NCI-H82 treated with DMSO at 0.1 percent for 48 hours (cell line): ENCODE results near the gene PNKP.

ENCODE experiments used
- DNase-seq: peaks from one replicate; lab custom pipeline; 2025; ENCODE audit not compliant: unreplicated experiment; lab: John Stamatoyannopoulos, UW

Gene PNKP

DNA sequence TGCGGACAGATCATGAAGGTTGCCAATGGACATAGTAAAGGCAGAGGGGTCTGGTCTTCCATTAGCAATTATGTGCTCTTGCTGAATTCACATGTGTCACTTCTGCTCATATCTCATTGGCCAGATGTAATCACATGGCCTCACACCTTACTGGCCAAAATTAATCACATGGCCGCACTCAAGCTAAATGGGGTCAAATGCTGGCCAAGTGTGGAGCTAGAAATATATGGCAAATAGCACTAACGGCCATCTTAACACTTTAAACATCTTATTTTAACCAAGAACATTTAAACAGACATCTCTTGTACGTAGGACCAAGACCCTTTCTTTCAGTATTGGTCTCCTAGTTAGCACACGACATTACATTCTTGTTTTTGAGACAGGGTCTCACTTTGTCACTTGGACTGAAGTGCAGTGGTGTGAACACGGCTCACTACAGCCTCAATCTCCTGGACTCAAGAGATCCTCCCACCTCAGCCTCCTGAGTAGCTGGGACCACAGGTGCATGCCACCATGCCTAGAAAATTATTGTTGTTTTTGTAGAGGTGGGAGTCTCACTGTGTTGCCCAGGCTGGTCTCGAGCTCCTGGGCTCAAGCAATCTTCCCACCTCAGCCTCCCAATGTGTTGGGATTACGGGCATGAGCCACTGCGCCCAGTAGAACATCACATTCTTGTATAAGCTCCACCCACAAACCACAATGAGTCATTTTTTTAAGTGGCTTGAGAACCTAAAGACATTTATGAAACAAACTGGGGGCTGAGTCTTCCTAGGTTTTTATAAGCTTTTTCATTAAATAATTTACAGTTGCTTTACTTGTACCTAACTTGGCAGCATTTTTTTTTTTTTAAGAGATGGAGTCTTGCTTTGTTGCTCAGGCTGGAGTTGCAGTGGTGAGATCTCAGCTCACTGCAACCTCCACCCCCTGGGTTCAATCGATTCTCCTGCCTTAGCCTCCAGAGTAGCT is 19.4 kb downstream of the PNKP start:
- no peak for DNase-seq

DNA sequence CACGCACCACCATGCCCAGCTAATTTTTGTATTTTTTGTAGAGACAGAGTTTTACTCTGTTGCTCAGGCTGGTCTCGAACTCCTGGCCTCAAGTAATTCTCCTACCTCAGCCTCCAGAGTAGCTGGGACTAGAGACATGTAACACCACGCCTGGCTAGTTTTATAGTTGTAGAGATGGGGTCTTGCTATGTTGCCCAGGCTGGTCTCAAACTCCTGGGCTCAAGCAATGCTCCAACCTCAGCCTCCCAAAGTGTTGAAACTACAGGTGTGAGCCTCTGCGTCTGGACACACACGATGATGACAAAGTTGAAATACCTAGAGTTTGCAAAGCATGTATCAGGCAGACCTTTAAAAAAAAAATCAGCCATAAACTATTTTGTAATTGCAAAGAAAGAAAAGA is 21.0 kb downstream of the PNKP start:
- no peak for DNase-seq

DNA sequence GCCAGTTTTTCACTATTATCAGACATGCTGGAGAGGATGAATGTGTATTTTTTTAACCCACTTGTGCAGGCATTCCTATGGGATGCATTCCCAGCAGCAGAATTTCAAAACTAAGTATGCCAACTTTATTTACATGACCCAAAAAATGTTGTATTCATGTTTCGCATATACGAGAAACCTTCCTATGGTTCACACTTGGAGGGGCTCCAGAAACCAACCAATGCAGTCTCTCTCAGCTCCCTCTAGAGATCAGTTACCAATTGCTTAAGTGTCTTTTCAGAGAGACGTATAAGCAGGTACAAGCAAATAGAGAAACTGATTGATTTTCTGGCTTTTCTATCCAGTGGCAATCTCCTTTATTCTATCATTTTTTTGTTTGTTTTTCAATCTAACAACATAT is 22.0 kb downstream of the PNKP start:
- DNase-seq, result no peak

DNA sequence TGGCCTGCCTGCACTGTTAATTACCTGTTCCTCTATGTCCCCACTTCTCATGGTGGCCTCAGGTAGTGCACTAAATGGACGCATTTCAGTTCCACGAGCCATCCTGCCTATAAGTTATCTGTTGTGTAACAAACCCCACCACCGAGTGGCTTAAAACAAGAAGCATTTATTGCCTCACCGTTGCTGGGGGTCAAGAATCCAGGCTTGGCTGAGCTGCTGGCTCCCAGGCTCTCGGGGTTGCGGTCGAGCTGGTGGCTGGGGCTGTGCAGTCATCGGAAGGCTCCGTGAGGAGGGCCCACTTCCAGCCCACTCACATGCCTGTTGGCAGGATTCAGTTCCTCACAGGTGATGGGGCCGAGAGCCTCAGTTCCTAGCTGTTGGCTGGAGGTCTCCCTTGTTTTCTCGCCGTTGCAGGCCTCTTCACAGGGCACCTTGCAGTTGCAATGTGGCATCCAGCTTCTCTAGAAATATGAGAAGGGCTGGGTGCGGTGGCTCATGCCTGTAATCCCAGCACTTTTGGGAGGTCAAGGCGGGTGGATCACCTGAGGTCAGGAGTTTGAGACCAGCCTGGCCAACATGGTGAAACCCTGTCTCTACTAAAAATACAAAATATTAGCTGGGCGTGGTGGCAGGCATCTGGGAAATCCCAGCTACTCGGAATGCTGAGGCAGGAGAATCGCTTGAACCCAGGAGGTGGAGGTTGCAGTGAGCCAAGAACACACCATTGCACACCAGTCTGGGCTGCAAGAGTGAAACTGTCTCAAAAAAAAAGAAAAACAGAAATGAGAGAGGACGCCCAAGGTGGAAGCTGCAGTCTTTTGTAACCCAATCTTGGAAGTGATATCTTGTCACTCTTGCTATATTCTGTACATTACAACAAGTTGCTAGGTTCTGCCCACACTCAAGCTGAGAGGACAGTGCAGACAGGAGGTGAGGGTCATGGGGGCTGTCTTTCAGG is 23.0 kb downstream of the PNKP start:
- DNase-seq, result no peak

DNA sequence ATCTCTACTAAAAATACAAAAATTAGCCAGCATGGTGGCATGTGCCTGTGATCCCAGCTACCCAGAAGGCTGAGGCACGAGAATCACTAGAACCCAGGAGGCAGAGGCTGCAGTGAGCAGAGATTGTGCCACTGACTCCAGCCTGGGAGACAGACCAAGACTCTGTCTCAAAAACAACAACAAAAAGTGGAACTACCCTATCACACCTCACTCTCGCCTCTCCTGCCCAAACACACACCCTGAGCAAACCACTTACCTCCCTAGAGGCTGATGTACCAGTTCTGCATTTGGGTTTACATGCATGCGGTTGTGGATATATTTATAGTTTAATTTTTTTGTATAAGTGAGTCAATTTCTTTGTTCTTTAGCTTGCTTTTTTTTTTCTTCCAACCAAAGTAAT is 24.1 kb downstream of the PNKP start:
- no peak for DNase-seq

DNA sequence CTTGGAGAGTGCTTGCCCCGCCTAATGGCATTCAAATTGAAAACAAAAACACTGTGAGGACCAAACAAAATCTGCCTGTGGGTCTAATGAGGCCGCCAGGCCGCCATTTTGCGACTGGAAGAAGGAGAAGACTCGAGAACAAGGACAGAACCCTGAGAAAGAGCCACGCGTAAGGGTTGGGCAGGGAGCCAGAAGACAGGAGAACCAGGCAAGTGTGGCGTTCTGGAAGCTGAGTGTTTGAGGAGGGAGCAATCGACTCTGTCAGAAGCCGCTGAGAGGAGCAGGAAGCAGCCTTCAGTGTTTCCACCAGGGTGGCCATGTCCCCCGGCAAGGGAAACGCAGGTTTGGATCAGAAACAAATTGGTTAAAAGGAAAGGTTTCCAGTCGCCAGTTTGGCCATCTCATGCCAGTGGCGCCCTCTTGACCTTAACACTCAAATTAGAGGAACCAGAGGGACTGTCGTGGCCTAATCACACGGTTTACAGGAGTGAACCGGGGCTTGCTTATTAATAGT is 26.6 kb downstream of the PNKP start:
- no peak for DNase-seq

DNA sequence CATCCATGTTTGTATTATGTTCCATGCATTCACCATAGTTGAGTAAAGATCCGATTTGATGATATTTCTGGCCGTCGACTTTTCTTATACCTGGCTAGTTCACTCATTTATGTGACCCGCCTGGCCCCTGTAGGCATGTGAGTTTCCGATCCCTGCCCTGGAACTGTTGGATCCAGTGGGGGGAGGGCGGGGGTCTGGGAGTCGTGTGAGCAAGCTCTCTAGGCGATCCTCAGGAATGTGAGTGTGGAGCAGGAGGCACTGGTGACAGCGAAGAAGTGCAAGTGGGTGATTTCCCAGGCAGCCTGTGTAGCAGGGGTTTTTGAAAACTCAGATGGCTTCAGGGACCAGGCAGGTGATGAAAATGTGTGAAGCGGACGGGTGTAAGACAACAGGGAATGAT is 27.1 kb downstream of the PNKP start:
- no peak for DNase-seq

DNA sequence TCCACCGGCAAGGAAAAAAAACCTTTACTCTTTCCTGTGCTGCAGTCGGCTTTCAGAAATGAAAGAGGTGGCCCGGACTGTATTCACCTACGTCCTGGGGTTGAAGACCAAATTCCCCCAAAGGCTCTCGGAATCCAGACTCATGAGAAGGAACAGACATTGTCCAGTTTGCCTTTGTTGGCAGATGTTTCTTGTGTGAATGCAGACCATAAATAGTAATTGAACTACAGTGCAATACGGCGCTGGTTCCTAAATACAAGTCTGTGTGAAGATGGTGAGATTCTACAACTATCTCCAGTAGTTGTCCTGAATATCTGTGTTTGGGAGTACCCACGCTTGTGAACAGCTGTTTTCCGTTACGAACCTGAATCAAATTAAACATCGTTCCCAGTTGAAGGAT is 27.7 kb downstream of the PNKP start:
- DNase-seq, result no peak

DNA sequence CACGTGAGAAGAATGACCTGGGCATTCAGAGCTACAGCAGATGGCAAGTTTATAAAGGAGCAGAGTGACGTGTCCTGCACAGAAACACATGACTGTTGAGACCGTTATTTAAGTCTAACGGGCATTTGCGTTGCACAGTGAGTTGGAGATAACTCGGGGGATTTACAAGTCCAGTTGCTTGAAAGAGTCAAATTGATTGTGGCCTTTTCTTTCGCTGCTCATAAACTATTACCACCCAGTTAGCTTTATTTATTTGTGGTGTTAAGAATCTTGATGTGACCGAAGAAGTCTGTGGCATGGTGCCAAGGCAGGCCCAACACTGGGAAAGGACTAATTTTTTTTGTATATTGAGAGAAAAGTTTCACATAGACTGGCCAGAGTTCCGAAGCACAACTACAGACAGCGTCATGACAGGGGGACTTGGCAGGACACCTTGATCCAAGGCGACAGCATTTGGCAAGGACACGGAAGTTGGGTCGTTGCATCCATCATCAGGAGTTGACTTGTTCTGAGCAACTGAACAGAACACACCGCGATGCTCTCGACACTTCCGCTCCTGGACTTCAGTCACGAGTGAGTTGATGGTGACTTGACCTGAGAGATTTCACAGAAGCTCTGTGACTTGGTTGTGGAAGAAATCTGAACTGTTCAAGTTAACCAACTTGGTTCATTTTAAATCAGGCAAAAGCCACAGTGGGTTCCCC is 28.3 kb downstream of the PNKP start:
- no peak for DNase-seq

DNA sequence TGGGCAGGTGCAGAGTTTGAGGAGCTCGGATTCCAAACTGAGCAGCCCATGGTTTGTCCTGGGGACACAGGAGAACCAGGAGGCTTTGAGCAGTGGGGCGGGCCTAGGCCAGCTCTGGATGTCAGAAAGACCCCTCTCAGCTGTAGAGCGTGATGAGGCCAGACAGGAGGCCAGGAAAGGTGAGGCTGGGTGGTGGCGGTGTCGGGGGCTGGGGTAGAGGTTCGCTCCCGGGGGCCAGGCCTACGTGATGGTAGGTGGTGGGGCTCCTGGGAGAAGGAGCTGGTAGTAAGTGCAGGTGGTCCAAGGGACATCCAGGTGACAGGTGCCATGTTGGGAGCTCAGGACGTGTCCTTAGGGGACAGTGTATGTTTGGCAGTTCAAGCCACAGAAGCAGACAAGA is 30.0 kb downstream of the PNKP start:
- DNase-seq, result no peak

DNA sequence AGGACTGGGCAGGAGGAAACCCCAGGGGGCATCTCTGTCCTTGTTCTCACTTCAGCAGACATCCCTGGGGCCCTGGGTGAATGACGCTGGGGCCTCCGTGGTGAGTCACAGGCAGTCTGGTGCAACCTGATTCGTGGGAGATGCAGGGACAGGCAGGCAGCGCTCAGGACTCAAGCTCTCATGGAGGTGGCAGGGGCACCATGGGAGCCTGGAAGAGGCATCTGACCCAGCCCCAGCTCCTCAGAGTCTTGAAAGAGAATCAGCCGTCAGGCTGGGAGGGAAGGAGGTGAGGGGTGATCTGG is 30.4 kb downstream of the PNKP start:
- DNase-seq, result no peak

DNA sequence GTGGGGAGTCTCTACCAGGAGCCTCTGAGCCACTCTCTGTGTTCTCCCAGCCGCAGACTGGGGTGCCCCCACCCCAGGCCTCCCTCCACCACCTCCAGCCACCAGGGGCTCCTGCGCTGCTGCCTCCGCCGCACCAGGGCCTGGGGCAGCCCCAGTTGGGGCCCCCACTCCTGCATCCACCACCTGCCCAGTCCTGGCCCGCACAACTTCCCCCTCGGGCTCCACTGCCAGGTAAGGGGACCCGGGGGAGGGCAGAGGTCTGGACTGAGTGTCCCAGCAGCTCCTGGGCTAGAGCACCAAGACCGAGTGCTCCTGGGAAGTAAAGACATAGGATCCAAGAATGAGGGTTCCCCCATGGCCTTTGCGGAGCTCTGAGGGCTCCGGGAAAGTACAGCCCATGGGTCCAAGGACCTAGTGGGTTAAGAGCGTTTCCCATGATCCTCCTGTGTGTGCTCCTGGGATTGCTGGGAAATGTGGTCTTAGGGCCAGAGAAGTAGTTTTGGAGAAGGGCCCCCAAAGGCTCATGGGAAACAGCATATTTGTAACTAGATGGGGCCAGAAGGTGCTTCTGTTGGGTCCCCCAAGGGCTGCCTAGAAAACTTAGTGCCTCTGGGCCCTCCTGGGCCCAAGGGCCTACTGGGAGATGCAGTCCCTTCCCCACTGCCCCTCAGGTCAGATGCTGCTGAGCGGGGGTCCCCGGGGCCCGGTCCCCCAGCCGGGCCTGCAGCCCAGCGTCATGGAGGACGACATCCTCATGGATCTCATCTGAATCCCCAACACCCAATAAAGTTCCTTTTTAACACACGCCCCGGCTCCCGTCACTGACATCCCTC is 31.0 kb downstream of the PNKP start:
- no peak for DNase-seq

DNA sequence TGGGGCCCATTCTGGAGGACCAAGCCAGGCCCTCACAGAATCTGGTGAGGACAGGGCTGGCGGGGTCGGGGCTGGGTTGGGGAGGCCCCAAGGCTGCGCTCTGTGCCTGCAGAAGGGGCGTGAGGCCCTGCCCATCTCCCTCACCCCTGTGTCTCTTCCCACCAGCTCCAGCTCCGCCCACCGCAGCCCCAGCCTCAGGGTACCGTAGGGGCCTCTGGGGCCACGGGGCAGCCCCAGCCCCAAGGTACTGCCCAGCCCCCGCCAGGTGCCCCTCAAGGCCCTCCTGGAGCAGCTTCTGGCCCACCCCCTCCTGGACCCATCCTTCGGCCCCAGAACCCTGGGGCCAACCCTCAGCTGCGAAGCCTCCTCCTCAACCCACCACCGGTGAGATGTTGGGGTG is 31.8 kb downstream of the PNKP start:
- DNase-seq, result no peak

DNA sequence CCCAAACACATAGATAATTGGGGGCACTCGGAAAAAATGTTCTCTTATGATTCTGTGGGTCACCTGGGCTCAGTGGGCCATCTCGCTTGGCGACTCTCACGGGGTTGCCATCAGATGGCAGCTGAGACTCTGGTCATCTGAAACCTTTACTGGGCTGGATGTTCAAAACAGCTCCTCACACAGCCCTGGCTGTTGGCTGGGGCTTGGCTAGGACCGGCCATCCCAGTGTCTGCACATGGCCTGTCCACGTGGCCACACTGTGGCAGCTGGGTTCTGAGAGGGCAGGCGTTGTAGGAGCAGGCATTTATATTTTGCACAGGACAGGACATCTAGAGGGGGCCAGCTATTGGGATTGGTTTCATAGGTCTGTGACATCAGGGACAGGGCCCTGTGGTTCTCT is 33.8 kb downstream of the PNKP start:
- no peak for DNase-seq

DNA sequence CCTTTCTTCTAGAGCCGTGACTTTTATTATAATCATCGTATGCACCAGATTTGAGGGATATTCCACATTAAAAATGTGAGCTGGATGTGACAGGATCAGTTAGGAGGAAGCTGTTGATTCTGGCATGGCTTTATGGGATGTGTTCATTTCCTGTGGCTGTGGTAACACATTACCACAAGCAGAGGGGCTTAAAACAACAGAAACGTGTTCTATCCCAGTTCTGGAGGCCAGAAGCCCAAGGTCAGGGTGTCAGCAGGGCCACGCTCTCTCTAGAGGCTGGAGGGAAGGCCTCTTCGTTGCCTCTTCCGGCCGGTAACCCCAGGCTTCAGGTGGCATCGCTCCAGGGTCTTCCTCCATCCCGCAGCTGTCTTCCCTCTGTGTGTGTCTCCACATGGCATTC is 34.8 kb downstream of the PNKP start:
- DNase-seq, result no peak

DNA sequence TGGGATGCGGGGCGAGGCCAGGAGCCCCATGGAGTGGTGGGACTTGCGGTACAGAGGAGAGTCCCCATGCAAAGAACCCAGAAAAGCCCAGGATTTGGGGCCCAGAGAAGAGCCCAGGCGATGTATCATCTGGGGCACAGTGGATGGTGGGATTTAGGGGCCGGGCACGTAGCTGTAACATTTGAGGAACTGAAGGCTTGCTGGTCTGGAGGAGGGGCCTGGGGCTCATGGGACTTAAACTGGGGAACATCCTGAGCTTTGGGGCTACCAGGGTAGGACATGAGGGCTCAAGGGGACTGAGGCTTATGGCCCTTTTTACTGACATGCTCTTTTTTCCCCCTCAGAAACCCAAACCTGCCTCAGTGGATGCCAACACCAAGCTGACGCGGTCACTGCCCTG is 35.8 kb downstream of the PNKP start:
- DNase-seq, result no peak

DNA sequence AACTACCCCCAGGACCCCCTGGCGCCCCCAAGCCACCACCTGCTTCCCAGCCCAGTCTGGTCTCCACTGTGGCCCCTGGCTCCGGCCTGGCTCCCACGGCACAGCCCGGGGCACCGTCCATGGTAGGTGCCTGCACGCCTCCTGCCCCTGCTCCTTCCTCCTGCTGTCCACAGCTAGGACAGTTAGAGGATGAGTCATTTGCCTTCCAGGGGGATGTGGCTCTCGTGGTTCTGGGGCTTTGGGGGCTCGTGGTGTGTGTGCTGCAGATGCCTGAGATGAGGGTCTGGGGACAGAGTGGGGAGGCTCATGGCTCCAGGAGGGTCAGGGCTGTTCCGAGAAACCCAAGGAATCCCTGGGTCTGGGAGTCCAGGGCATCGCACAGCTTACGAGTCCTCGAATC is 36.6 kb downstream of the PNKP start:
- DNase-seq, result no peak

DNA sequence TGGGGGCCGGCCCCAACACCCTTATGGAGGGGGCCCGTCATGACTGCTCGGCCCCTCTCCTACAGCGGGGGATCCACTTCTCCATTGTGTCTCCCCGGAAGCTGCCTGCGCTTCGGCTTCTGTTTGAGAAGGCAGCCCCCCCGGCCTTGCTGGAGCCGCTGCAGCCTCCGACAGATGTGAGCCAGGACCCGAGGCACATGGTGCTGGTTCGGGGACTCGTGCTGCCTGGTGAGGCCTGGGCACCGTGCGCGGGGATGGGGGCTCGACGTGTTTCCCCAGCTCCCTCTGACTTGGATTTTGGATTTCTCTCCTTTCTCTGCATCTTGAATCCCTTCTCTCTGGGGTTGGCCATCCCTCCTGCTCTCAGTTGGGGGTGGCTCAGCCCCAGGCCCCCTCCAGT is 37.7 kb downstream of the PNKP start:
- no peak for DNase-seq

DNA sequence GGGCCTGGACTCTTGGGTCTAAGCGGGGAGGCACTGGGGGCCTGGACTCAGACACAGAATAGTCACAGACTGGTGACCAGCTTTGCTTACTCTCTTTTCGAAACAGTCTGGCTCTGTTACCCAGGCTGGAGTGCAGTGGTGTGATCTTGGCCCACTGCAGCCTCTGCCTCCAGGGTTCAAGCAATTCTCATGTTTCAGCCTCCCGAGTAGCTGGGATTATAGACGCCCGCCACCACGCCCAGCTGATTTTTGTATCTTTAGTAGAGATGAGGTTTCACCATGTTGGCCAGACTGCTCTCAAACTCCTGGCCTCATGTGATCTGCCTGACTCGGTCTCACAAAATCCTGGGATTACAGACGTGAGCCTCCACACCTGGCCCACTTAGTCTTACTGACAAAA is 38.2 kb downstream of the PNKP start:
- no peak for DNase-seq

DNA sequence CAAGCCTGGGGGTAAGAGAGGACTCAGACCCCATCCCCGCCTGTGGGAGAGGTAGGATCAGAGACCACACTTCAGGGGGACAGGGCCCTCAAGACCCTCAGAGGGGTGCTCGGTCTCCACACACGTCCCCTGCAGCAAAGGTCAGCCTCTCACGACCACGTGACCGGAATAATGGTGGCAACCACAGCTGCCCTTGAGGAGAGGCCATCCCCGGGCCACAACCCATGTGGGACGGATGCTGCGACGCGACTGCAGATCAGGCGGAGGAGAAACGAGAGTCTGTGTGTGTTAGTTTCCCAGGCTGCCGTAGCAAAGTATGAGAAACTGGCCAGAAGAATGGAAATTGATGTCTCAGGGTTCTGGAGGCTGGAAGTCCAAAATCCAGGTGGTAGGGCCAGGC is 40.3 kb downstream of the PNKP start:
- DNase-seq, result no peak
